HEK293 (cell line): ENCODE results near the gene SHCBP1.

Source experiments
- CTCF ChIA-PET: fragments of 350-600 bp; formaldehyde crosslinking; extraction: SDS; loops from one replicate; lab custom pipeline; 2021; ENCODE audit warnings: antibody characterized with exemption; lab: Yijun Ruan, JAX
- POLR2A ChIA-PET: fragments of 300-600 bp; formaldehyde crosslinking; extraction: SDS; loops from one replicate; lab custom pipeline; 2020; ENCODE audit warnings: antibody characterized with exemption, inconsistent platforms; lab: Yijun Ruan, JAX
- H3K27ac ChIP-seq: fragments of 200-500 bp; sonication (Bioruptor generic); 2 replicates; pipeline ENCODE4 v1.5.1; 2014; ENCODE audit warnings: low read depth, low read length, control low read depth, inconsistent platforms; ENCODE audit errors: extremely low read depth
- H3K36me3 ChIP-seq, 2 experiments: fragments of 200-500 bp in 1 of 2; sonication (Bioruptor generic) in 1 of 2; 1 replicate in 1 of 2; 2 replicates in 1 of 2; pipeline ENCODE4 v1.5.1; 2014 to 2017; ENCODE audit warnings: inconsistent platforms in 2 of 2, low read length in 2 of 2; ENCODE audit not compliant: control insufficient read depth in 2 of 2, insufficient read depth in 1 of 2
- H3K4me1 ChIP-seq: fragments of 200-500 bp; sonication (Bioruptor generic); 2 replicates; pipeline ENCODE4 v1.5.1; 2014; ENCODE audit warnings: mild to moderate bottlenecking, low read length, inconsistent platforms; ENCODE audit not compliant: control insufficient read depth, insufficient read depth
- H3K4me3 ChIP-seq: 2 replicates; pipeline ENCODE4 v1.5.1; 2011; ENCODE audit warnings: low read depth, mild to moderate bottlenecking, control low read depth, low read length, moderate library complexity
- H3K9me3 ChIP-seq: fragments of 200-500 bp; sonication (Bioruptor generic); 2 replicates; pipeline ENCODE4 v1.5.1; 2014; ENCODE audit warnings: low read depth, low read length, inconsistent platforms; ENCODE audit not compliant: control insufficient read depth, insufficient read depth
- AEBP2 ChIP-seq: fragments of 450-650 bp; formaldehyde crosslinking; IDR thresholded peaks from 2 replicates; pipeline ENCODE4 v1.5.1; 2016; ENCODE audit warnings: missing biosample characterization, missing genetic modification characterization, borderline replicate concordance
- GLI2 ChIP-seq: fragments of 450-650 bp; formaldehyde crosslinking; IDR thresholded peaks from 2 replicates; pipeline ENCODE4; 2017; ENCODE audit warnings: missing biosample characterization, missing genetic modification characterization, low read depth, borderline replicate concordance
- HOXD13 ChIP-seq: sonication (generic); formaldehyde crosslinking; IDR thresholded peaks from 2 replicates; pipeline ENCODE4 v1.8.0; 2022; ENCODE audit warnings: missing genetic modification reagents, borderline replicate concordance
- KLF10 ChIP-seq: fragments of 450-650 bp; IDR thresholded peaks from 2 replicates; pipeline ENCODE4 v1.5.1; 2018; ENCODE audit warnings: missing biosample characterization, mild to moderate bottlenecking, missing genetic modification characterization
- MEIS1 ChIP-seq: sonication (generic); formaldehyde crosslinking; IDR thresholded peaks from 2 replicates; pipeline ENCODE4 v1.8.1; 2022; ENCODE audit warnings: missing genetic modification reagents, mild to moderate bottlenecking, borderline replicate concordance
- OSR2 ChIP-seq: fragments of 450-650 bp; formaldehyde crosslinking; IDR thresholded peaks from 2 replicates; pipeline ENCODE4 v1.5.1; 2016; ENCODE audit warnings: missing biosample characterization, missing genetic modification characterization
- SP7 ChIP-seq: fragments of 450-650 bp; formaldehyde crosslinking; IDR thresholded peaks from 2 replicates; pipeline ENCODE4 v1.5.1; 2016; ENCODE audit warnings: missing biosample characterization, missing genetic modification characterization
- ZBTB48 ChIP-seq: fragments of 450-650 bp; formaldehyde crosslinking; IDR thresholded peaks from 2 replicates; pipeline ENCODE4 v1.5.1; 2016; ENCODE audit warnings: missing biosample characterization, missing genetic modification characterization
- ZFHX2 ChIP-seq: fragments of 450-650 bp; formaldehyde crosslinking; conservative IDR thresholded peaks from 2 replicates; pipeline ENCODE4 v1.5.1; 2016; ENCODE audit warnings: missing biosample characterization, missing genetic modification characterization
- ZNF16 ChIP-seq: fragments of 450-650 bp; formaldehyde crosslinking; IDR thresholded peaks from 2 replicates; pipeline ENCODE4 v1.5.1; 2016; ENCODE audit warnings: low read depth, missing biosample characterization, missing genetic modification characterization
- ZNF248 ChIP-seq: fragments of 450-650 bp; formaldehyde crosslinking; IDR thresholded peaks from 2 replicates; pipeline ENCODE4 v1.5.1; 2017; ENCODE audit warnings: missing biosample characterization, missing genetic modification characterization
- ZNF350 ChIP-seq: fragments of 450-650 bp; formaldehyde crosslinking; IDR thresholded peaks from 2 replicates; pipeline ENCODE4 v1.5.0; 2017; ENCODE audit warnings: missing biosample characterization, mild to moderate bottlenecking, missing genetic modification characterization
- ZNF362 ChIP-seq: fragments of 450-650 bp; formaldehyde crosslinking; IDR thresholded peaks from 2 replicates; pipeline ENCODE4 v1.5.1; 2016; ENCODE audit warnings: missing biosample characterization, missing genetic modification characterization
- ZNF37A ChIP-seq: fragments of 450-650 bp; IDR thresholded peaks from 2 replicates; pipeline ENCODE4 v1.5.1; 2018; ENCODE audit warnings: missing biosample characterization, missing genetic modification characterization
- ZNF488 ChIP-seq: fragments of 450-650 bp; formaldehyde crosslinking; IDR thresholded peaks from 2 replicates; pipeline ENCODE4 v1.5.1; 2016; ENCODE audit warnings: missing biosample characterization, missing genetic modification characterization
- ZNF529 ChIP-seq: fragments of 450-650 bp; formaldehyde crosslinking; IDR thresholded peaks from 2 replicates; pipeline ENCODE4 v1.5.1; 2017; ENCODE audit warnings: missing genetic modification characterization, missing biosample characterization; ENCODE audit not compliant: insufficient replicate concordance
- ZNF544 ChIP-seq: fragments of 450-650 bp; formaldehyde crosslinking; IDR thresholded peaks from 2 replicates; pipeline ENCODE4 v1.5.0; 2017; ENCODE audit warnings: missing biosample characterization, missing genetic modification characterization
- ZNF600 ChIP-seq: fragments of 450-650 bp; formaldehyde crosslinking; IDR thresholded peaks from 2 replicates; pipeline ENCODE4 v1.5.1; 2016; ENCODE audit warnings: missing biosample characterization, missing genetic modification characterization
- ZNF677 ChIP-seq: fragments of 450-650 bp; IDR thresholded peaks from 2 replicates; pipeline ENCODE4 v1.5.0; 2018; ENCODE audit warnings: missing biosample characterization, mild to moderate bottlenecking, missing genetic modification characterization, moderate library complexity
- ZNF837 ChIP-seq: fragments of 450-650 bp; formaldehyde crosslinking; IDR thresholded peaks from 2 replicates; pipeline ENCODE4 v1.5.1; 2016; ENCODE audit warnings: missing biosample characterization, missing genetic modification characterization
- ZSCAN5A ChIP-seq: fragments of 450-650 bp; formaldehyde crosslinking; IDR thresholded peaks from 2 replicates; pipeline ENCODE4 v1.5.1; 2016; ENCODE audit warnings: missing biosample characterization, missing genetic modification characterization
- TF ChIP-seq, protein P1 (sequence below): IDR thresholded peaks from 2 replicates; pipeline ENCODE4 v1.6.1; 2011; ENCODE audit warnings: mild to moderate bottlenecking, low read depth, low read length, borderline replicate concordance
- TF ChIP-seq, protein P2 (sequence below): fragments of 450-650 bp; formaldehyde crosslinking; IDR thresholded peaks from 2 replicates; pipeline ENCODE4 v1.5.1; 2016; ENCODE audit warnings: missing biosample characterization, missing genetic modification characterization
- TF ChIP-seq, protein P3 (sequence below): fragments of 450-650 bp; formaldehyde crosslinking; IDR thresholded peaks from 2 replicates; pipeline ENCODE4 v1.5.1; 2017; ENCODE audit warnings: missing biosample characterization, missing genetic modification characterization
- TF ChIP-seq, protein P4 (sequence below): fragments of 450-650 bp; formaldehyde crosslinking; IDR thresholded peaks from 2 replicates; pipeline ENCODE4 v1.5.1; 2016; ENCODE audit warnings: missing biosample characterization, missing genetic modification characterization

Gene SHCBP1

DNA sequence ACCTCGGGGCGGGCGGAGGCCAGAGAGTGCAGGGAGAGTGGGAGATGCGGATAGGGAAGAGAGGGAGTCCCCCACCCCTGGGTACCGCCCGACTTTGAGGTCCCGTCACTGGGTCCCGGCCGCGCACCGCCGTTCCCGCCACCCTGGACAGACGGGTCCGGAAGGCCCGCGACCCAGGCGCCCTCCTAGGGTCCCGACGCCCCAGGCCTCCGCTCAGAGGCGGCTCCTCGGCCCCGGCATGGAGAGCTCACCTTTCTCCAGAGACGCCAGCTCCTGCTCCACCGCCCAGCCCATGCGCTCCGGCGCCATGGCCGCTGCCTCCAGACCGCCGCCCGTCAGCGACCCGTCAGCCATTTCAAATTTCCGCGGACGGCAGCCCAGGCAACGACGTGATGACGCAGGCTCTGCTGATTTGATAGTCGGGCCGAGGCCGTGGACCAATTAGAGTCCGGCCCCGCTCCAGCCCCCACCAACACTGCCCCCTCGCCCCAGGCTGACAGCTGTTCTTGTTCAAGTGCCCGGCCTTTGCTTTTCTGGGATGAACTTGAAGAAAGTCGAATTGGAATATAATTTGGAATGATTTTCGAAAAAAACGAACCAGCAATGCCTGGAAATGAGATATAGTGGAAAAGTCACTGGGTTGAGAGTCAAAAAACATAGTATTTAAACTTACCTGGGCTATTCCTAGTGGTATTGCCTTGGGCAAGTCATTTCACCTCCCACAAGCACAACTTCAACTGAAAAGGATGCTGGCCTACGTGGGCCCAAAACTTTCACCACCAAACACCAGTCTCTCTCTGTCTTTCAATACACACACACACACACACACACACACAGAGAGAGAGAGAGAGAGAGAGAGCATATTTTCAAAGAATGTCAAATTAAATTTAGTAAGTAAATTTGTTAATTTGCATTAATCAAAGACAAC, at the start of gene SHCBP1:
SHCBP1 (minus strand) TSS at position 374 of the 928 bp plus-strand sequence; CDS start at position 354, 20 bp downstream.
- ChIA-PET POLR2A (interaction anchor here (0.6 to 1.3 kb wide), 3 partner anchors 8 to 198 kb away, joined by 3 to 4 read pairs (median 4); no protein-coding TSS in a partner anchor), CTCF (interaction anchor here (0.7 to 1.6 kb wide), 4 partner anchors 9 to 67 kb away, joined by 4 to 6 read pairs (median 4); no protein-coding TSS in a partner anchor)
- H3K36me3 ChIP-seq = peaks cover 17 to 31% of the 10 kb centered on the region in 2 experiments
- H3K27ac ChIP-seq = peak within 1 kb of the TSS; percentile 70
- peak within 1 kb of the TSS; percentile 86 for H3K4me3 ChIP-seq
- H3K9me3 ChIP-seq = no peaks in the 10 kb centered on the region
- no peaks in the 10 kb centered on the region for H3K4me1 ChIP-seq
- TF ChIP-seq ZNF362 (no peak), ZNF600 (tag by site-specific recombination) (peak; percentile 54; the same call in 1 of the 2 replicates), ZNF488 (tag by site-specific recombination) (no peak), ZNF544 (no peak), AEBP2 (tag by site-specific recombination) (no peak), MEIS1 (no peak), HOXD13 (CRISPR knock-in tag) (no peak), ZNF350 (tag by site-specific recombination) (no peak), ZNF677 (tag by site-specific recombination) (peak; percentile 9; the same call in 1 of the 2 replicates), ZNF37A (tag by site-specific recombination) (no peak), OSR2 (tag by site-specific recombination) (peak; percentile 28; the same call in 1 of the 2 replicates), ZSCAN5A (tag by site-specific recombination) (0 out of 2 replicates have a peak, but pooled peaks have one; percentile 73), ZNF529 (no peak), KLF10 (peak; percentile 96), ZNF16 (tag by site-specific recombination) (no peak), ZNF248 (no peak), SP7 (tag by site-specific recombination) (peak; percentile 62; the same call in 1 of the 2 replicates), ZBTB48 (tag by site-specific recombination) (peak; percentile 80; the same call in 1 of the 2 replicates), ZFHX2 (tag by site-specific recombination) (no peak), ZNF837 (tag by site-specific recombination) (0 out of 2 replicates have a peak, but pooled peaks have one; percentile 20), GLI2 (tag by site-specific recombination) (no peak)
- TF ChIP-seq, protein P1, sequence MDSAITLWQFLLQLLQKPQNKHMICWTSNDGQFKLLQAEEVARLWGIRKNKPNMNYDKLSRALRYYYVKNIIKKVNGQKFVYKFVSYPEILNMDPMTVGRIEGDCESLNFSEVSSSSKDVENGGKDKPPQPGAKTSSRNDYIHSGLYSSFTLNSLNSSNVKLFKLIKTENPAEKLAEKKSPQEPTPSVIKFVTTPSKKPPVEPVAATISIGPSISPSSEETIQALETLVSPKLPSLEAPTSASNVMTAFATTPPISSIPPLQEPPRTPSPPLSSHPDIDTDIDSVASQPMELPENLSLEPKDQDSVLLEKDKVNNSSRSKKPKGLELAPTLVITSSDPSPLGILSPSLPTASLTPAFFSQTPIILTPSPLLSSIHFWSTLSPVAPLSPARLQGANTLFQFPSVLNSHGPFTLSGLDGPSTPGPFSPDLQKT = no peak
- TF ChIP-seq, protein P2, sequence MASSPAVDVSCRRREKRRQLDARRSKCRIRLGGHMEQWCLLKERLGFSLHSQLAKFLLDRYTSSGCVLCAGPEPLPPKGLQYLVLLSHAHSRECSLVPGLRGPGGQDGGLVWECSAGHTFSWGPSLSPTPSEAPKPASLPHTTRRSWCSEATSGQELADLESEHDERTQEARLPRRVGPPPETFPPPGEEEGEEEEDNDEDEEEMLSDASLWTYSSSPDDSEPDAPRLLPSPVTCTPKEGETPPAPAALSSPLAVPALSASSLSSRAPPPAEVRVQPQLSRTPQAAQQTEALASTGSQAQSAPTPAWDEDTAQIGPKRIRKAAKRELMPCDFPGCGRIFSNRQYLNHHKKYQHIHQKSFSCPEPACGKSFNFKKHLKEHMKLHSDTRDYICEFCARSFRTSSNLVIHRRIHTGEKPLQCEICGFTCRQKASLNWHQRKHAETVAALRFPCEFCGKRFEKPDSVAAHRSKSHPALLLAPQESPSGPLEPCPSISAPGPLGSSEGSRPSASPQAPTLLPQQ = peak; percentile 66; the same call in 1 of the 2 replicates
- TF ChIP-seq, protein P3, sequence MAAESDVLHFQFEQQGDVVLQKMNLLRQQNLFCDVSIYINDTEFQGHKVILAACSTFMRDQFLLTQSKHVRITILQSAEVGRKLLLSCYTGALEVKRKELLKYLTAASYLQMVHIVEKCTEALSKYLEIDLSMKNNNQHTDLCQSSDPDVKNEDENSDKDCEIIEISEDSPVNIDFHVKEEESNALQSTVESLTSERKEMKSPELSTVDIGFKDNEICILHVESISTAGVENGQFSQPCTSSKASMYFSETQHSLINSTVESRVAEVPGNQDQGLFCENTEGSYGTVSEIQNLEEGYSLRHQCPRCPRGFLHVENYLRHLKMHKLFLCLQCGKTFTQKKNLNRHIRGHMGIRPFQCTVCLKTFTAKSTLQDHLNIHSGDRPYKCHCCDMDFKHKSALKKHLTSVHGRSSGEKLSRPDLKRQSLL (tag by site-specific recombination) = peak; percentile 79; the same call in 1 of the 2 replicates
- TF ChIP-seq, protein P4, sequence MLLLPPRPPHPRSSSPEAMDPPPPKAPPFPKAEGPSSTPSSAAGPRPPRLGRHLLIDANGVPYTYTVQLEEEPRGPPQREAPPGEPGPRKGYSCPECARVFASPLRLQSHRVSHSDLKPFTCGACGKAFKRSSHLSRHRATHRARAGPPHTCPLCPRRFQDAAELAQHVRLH (tag by site-specific recombination) = 0 out of 2 replicates have a peak, but pooled peaks have one; percentile 30
